Fibroblast of pulmonary artery (primary cell): ENCODE results near the gene TPX2.

Source experiments
- DNase-seq: peaks from one replicate; pipeline ENCODE4 v3.0.0-alpha.2; 2010; ENCODE audit warnings: low read depth
- H3K4me3 ChIP-seq: replicated peaks from 2 replicates; pipeline ENCODE4 v1.5.1; 2011; ENCODE audit warnings: low read depth, mild to moderate bottlenecking, control low read depth, low read length, moderate library complexity
- CTCF ChIP-seq: IDR thresholded peaks from 2 replicates; pipeline ENCODE4 v1.5.1; 2011; ENCODE audit warnings: mild to moderate bottlenecking, control low read depth, low read length, inconsistent platforms; ENCODE audit errors: missing control alignments

The TPX2 gene

GRCh38 chr20:31769681-31770080 is 30.6 kb downstream of the TPX2 start:
- no peak for DNase-seq
- H3K4me3 ChIP-seq = no peak overlapping the region
- no peak for TF ChIP-seq CTCF

- no peak overlapping the region for H3K4me3 ChIP-seq
- no peak for TF ChIP-seq CTCF
- no peak for DNase-seq
These were observed 31.2 kb downstream of the TPX2 start for GRCh38 chr20:31770243-31770642.

- no peak for DNase-seq
- no peak for TF ChIP-seq CTCF
These were observed 35.3 kb downstream of the TPX2 start for GRCh38 chr20:31774408-31774807.

GRCh38 chr20:31780839-31781238 is 41.7 kb downstream of the TPX2 start:
- H3K4me3 ChIP-seq = no peak overlapping the region
- TF ChIP-seq CTCF = no peak
- no peak for DNase-seq

More at GRCh38 chr20:31774408-31774807, 35.3 kb downstream of the TPX2 start:
- no peak overlapping the region for H3K4me3 ChIP-seq

GRCh38 chr20:31781945-31782344 is 42.9 kb downstream of the TPX2 start:
- DNase-seq = no peak
- TF ChIP-seq CTCF = no peak
- no peak overlapping the region for H3K4me3 ChIP-seq

GRCh38 chr20:31784354-31785044 is 45.4 kb downstream of the TPX2 start:
- TF ChIP-seq CTCF = no peak
- no peak for DNase-seq
- no peak overlapping the region for H3K4me3 ChIP-seq

GRCh38 chr20:31785089-31785488 is 46.0 kb downstream of the TPX2 start:
- DNase-seq = no peak
- no peak for TF ChIP-seq CTCF
- no peak overlapping the region for H3K4me3 ChIP-seq
